ENCODE data around the gene PLD1.

Gene PLD1

GRCh38 chr3:171753665-171754408 is 56.4 kb downstream of the PLD1 start:
- no peaks in the 10 kb centered on the region for H3K9me2 ChIP-seq (replicated peaks; ENCODE audit: control insufficient read depth, low read length)
- H3K4me3 ChIP-seq (ENCODE audit: low read length), result no peak overlapping the region
- no peaks in the 10 kb centered on the region for H3K9me3 ChIP-seq (ENCODE audit: control insufficient read depth, insufficient read depth, low read length)
- no peaks in the 10 kb centered on the region for H3F3A ChIP-seq (ENCODE audit: control insufficient read depth, insufficient read depth)
- H4K20me1 ChIP-seq (ENCODE audit: control insufficient read depth, insufficient read depth, low read depth, low read length), result no peaks in the 10 kb centered on the region
- H3K27ac ChIP-seq (ENCODE audit: low read depth, low read length), result no peak overlapping the region
- no peaks in the 10 kb centered on the region for H3K4me1 ChIP-seq (ENCODE audit: control insufficient read depth, low read length)
- TF ChIP-seq EZH2phosphoT487 (IDR thresholded peaks at IDR 0.05; ENCODE audit: borderline replicate concordance, low read length) (no peak), CTCF (IDR thresholded peaks at IDR 0.05; ENCODE audit: low read depth, low read length, poor library complexity, severe bottlenecking) (no peak)
- no peak overlapping the region for H3K4me2 ChIP-seq (ENCODE audit: low read length)
- H3K79me2 ChIP-seq (ENCODE audit: control insufficient read depth, low read length), result no peaks in the 10 kb centered on the region
- no peaks in the 10 kb centered on the region for H3K36me3 ChIP-seq (ENCODE audit: control insufficient read depth, low read length)
- H3K27me3 ChIP-seq (ENCODE audit: control insufficient read depth, low read length), result no peaks in the 10 kb centered on the region

- no peak overlapping the region for H3K4me3 ChIP-seq (ENCODE audit: low read length)
- no peak overlapping the region for H3K27ac ChIP-seq (ENCODE audit: low read depth, low read length)
- H3K9me2 ChIP-seq (replicated peaks; ENCODE audit: control insufficient read depth, low read length), result no peaks in the 10 kb centered on the region
- H4K20me1 ChIP-seq (ENCODE audit: control insufficient read depth, insufficient read depth, low read depth, low read length), result no peaks in the 10 kb centered on the region
- no peak overlapping the region for H3K4me2 ChIP-seq (ENCODE audit: low read length)
- H3K36me3 ChIP-seq (ENCODE audit: control insufficient read depth, low read length), result no peaks in the 10 kb centered on the region
- no peaks in the 10 kb centered on the region for H3K9me3 ChIP-seq (ENCODE audit: control insufficient read depth, insufficient read depth, low read length)
- H3K4me1 ChIP-seq (ENCODE audit: control insufficient read depth, low read length), result no peaks in the 10 kb centered on the region
- no peak for TF ChIP-seq CTCF (IDR thresholded peaks at IDR 0.05; ENCODE audit: low read depth, low read length, poor library complexity, severe bottlenecking)
- TF ChIP-seq EZH2phosphoT487 (IDR thresholded peaks at IDR 0.05; ENCODE audit: borderline replicate concordance, low read length), result no peak
- H3K79me2 ChIP-seq (ENCODE audit: control insufficient read depth, low read length), result no peaks in the 10 kb centered on the region
- no peaks in the 10 kb centered on the region for H3F3A ChIP-seq (ENCODE audit: control insufficient read depth, insufficient read depth)
- H3K27me3 ChIP-seq (ENCODE audit: control insufficient read depth, low read length), result no peaks in the 10 kb centered on the region
These were observed 57.2 kb downstream of the PLD1 start for GRCh38 chr3:171753025-171753472.

GRCh38 chr3:171752329-171752728 is 58.0 kb downstream of the PLD1 start:
- Histone ChIP-seq H3K36me3 (ENCODE audit: control insufficient read depth, low read length) (no peaks in the 10 kb centered on the region), H3K9me3 (ENCODE audit: control insufficient read depth, insufficient read depth, low read length) (no peaks in the 10 kb centered on the region), H3K4me1 (ENCODE audit: control insufficient read depth, low read length) (no peaks in the 10 kb centered on the region), H4K20me1 (ENCODE audit: control insufficient read depth, insufficient read depth, low read depth, low read length) (no peaks in the 10 kb centered on the region), H3K4me2 (ENCODE audit: low read length) (no peak overlapping the region), H3K27ac (ENCODE audit: low read depth, low read length) (no peak overlapping the region), H3K79me2 (ENCODE audit: control insufficient read depth, low read length) (no peaks in the 10 kb centered on the region), H3F3A (ENCODE audit: control insufficient read depth, insufficient read depth) (no peaks in the 10 kb centered on the region), H3K9me2 (replicated peaks; ENCODE audit: control insufficient read depth, low read length) (no peaks in the 10 kb centered on the region), H3K4me3 (ENCODE audit: low read length) (no peak overlapping the region), H3K27me3 (ENCODE audit: control insufficient read depth, low read length) (no peaks in the 10 kb centered on the region)
- TF ChIP-seq EZH2phosphoT487 (IDR thresholded peaks at IDR 0.05; ENCODE audit: borderline replicate concordance, low read length) (no peak), CTCF (IDR thresholded peaks at IDR 0.05; ENCODE audit: low read depth, low read length, poor library complexity, severe bottlenecking) (no peak)
